Measurements from ENCODE around the gene HMGXB4. TPM values are rescaled to one million over a fixed set of nuclear protein-coding genes. Genes with fewer than 3 reads are reported as not detected.

HMGXB4 gene
- total and polyA plus RNA-seq, 2 of the 8 experiments (the other 6 are each of a cell fraction or from before 2014, with no cell fraction given), result 20.9 to 41.3 TPM

DNA sequence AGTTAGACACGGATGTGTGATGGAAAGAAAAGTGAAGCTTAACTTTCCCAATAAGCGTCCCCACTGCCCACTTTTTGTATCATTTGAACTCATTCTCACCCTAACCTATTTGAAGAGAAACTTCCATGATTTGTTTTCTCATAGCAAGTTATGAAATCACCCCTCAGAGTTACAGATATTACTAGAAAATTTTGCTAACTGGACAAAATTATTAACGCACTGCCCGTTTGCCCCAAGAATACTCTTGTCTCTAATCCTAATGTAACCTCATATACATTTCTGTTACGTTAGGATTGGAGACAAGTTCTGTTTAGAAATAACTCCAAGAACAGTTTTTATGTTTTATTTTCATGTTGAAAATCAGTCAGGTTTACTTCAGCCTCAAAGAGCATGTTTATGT is 67.9 kb downstream of the HMGXB4 start (continued):
- TF ChIP-seq, protein P1, sequence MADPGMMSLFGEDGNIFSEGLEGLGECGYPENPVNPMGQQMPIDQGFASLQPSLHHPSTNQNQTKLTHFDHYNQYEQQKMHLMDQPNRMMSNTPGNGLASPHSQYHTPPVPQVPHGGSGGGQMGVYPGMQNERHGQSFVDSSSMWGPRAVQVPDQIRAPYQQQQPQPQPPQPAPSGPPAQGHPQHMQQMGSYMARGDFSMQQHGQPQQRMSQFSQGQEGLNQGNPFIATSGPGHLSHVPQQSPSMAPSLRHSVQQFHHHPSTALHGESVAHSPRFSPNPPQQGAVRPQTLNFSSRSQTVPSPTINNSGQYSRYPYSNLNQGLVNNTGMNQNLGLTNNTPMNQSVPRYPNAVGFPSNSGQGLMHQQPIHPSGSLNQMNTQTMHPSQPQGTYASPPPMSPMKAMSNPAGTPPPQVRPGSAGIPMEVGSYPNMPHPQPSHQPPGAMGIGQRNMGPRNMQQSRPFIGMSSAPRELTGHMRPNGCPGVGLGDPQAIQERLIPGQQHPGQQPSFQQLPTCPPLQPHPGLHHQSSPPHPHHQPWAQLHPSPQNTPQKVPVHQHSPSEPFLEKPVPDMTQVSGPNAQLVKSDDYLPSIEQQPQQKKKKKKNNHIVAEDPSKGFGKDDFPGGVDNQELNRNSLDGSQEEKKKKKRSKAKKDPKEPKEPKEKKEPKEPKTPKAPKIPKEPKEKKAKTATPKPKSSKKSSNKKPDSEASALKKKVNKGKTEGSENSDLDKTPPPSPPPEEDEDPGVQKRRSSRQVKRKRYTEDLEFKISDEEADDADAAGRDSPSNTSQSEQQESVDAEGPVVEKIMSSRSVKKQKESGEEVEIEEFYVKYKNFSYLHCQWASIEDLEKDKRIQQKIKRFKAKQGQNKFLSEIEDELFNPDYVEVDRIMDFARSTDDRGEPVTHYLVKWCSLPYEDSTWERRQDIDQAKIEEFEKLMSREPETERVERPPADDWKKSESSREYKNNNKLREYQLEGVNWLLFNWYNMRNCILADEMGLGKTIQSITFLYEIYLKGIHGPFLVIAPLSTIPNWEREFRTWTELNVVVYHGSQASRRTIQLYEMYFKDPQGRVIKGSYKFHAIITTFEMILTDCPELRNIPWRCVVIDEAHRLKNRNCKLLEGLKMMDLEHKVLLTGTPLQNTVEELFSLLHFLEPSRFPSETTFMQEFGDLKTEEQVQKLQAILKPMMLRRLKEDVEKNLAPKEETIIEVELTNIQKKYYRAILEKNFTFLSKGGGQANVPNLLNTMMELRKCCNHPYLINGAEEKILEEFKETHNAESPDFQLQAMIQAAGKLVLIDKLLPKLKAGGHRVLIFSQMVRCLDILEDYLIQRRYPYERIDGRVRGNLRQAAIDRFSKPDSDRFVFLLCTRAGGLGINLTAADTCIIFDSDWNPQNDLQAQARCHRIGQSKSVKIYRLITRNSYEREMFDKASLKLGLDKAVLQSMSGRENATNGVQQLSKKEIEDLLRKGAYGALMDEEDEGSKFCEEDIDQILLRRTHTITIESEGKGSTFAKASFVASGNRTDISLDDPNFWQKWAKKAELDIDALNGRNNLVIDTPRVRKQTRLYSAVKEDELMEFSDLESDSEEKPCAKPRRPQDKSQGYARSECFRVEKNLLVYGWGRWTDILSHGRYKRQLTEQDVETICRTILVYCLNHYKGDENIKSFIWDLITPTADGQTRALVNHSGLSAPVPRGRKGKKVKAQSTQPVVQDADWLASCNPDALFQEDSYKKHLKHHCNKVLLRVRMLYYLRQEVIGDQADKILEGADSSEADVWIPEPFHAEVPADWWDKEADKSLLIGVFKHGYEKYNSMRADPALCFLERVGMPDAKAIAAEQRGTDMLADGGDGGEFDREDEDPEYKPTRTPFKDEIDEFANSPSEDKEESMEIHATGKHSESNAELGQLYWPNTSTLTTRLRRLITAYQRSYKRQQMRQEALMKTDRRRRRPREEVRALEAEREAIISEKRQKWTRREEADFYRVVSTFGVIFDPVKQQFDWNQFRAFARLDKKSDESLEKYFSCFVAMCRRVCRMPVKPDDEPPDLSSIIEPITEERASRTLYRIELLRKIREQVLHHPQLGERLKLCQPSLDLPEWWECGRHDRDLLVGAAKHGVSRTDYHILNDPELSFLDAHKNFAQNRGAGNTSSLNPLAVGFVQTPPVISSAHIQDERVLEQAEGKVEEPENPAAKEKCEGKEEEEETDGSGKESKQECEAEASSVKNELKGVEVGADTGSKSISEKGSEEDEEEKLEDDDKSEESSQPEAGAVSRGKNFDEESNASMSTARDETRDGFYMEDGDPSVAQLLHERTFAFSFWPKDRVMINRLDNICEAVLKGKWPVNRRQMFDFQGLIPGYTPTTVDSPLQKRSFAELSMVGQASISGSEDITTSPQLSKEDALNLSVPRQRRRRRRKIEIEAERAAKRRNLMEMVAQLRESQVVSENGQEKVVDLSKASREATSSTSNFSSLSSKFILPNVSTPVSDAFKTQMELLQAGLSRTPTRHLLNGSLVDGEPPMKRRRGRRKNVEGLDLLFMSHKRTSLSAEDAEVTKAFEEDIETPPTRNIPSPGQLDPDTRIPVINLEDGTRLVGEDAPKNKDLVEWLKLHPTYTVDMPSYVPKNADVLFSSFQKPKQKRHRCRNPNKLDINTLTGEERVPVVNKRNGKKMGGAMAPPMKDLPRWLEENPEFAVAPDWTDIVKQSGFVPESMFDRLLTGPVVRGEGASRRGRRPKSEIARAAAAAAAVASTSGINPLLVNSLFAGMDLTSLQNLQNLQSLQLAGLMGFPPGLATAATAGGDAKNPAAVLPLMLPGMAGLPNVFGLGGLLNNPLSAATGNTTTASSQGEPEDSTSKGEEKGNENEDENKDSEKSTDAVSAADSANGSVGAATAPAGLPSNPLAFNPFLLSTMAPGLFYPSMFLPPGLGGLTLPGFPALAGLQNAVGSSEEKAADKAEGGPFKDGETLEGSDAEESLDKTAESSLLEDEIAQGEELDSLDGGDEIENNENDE (IDR thresholded peaks at IDR 0.05; ENCODE audit: insufficient replicate concordance, low read length), result no peak
- no peak for TF ChIP-seq YY1 (IDR thresholded peaks at IDR 0.05; ENCODE audit: low read depth, low read length)
- TF ChIP-seq KDM1A (IDR thresholded peaks at IDR 0.05; ENCODE audit: borderline replicate concordance, low read length), result no peak
- TF ChIP-seq NRF1 (IDR thresholded peaks at IDR 0.05; ENCODE audit: low read depth, low read length), result no peak
- no peak for TF ChIP-seq TCF12 (IDR thresholded peaks at IDR 0.05; ENCODE audit: low read depth, low read length)
- no peak for TF ChIP-seq KDM4A (IDR thresholded peaks at IDR 0.05; ENCODE audit: low read depth, low read length, severe bottlenecking)
- TF ChIP-seq, protein P2, sequence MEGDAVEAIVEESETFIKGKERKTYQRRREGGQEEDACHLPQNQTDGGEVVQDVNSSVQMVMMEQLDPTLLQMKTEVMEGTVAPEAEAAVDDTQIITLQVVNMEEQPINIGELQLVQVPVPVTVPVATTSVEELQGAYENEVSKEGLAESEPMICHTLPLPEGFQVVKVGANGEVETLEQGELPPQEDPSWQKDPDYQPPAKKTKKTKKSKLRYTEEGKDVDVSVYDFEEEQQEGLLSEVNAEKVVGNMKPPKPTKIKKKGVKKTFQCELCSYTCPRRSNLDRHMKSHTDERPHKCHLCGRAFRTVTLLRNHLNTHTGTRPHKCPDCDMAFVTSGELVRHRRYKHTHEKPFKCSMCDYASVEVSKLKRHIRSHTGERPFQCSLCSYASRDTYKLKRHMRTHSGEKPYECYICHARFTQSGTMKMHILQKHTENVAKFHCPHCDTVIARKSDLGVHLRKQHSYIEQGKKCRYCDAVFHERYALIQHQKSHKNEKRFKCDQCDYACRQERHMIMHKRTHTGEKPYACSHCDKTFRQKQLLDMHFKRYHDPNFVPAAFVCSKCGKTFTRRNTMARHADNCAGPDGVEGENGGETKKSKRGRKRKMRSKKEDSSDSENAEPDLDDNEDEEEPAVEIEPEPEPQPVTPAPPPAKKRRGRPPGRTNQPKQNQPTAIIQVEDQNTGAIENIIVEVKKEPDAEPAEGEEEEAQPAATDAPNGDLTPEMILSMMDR (IDR thresholded peaks at IDR 0.05; ENCODE audit: control extremely low read depth in 1 of 3, insufficient read depth in 1 of 3, low read depth in 1 of 3, low read length in 3 of 3), result no peak
- TF ChIP-seq HDAC2 (IDR thresholded peaks at IDR 0.05; ENCODE audit: borderline replicate concordance in 1 of 2, low read depth in 2 of 2, low read length in 2 of 2), result no peak
- TF ChIP-seq, protein P3, sequence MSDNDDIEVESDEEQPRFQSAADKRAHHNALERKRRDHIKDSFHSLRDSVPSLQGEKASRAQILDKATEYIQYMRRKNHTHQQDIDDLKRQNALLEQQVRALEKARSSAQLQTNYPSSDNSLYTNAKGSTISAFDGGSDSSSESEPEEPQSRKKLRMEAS (IDR thresholded peaks at IDR 0.05), result no peak

Measured in H1 (cell line).